Panc1 (cell line): Measurements from ENCODE around the gene ZFAND3. TPM values are rescaled to one million over a fixed set of nuclear protein-coding genes. Genes with fewer than 3 reads are reported as not detected.

Experiments used
- ATAC-seq: fragments of 200-7000 bp; cut with Tn5 transposase; 2 replicates; pipeline ENCODE4 v1.9.1; 2020; ENCODE audit warnings: mild to moderate bottlenecking, moderate library complexity
- BruUV-seq: library from RNA; stranded (reverse); fragments of 400-500 nt; replicated peaks from 2 replicates; lab custom pipeline; 2021; lab: Mats Ljungman, UMichigan
- CTCF ChIA-PET: fragments of 300-600 bp; sonication (Branson Sonifier 250); formaldehyde crosslinking; loops from one replicate; lab custom pipeline; 2022; ENCODE audit warnings: antibody characterized with exemption; lab: Charles Lee
- POLR2A ChIA-PET: fragments of 300-600 bp; sonication (Branson Sonifier 250); formaldehyde crosslinking; loops from one replicate; lab custom pipeline; 2022; ENCODE audit warnings: antibody characterized with exemption; lab: Charles Lee
- DNase-seq: peaks from one replicate; pipeline ENCODE4 v3.0.0-alpha.2; 2010; ENCODE audit warnings: low read depth, low spot score
- H3K27ac ChIP-seq: 2 replicates; pipeline ENCODE4 v1.5.1; 2011; ENCODE audit warnings: mild to moderate bottlenecking, low read length, inconsistent platforms
- H3K27me3 ChIP-seq: fragments of 200-500 bp; sonication (Bioruptor generic); 2 replicates; pipeline ENCODE4 v1.6.0; 2014; ENCODE audit warnings: low read length, inconsistent platforms; ENCODE audit not compliant: control insufficient read depth, insufficient read depth
- H3K36me3 ChIP-seq: fragments of 200-500 bp; sonication (Bioruptor generic); 2 replicates; pipeline ENCODE4 v1.5.1; 2014; ENCODE audit warnings: inconsistent platforms, mild to moderate bottlenecking, low read length, moderate library complexity; ENCODE audit not compliant: control insufficient read depth, insufficient read depth
- H3K4me1 ChIP-seq: 2 replicates; pipeline ENCODE4 v1.5.1; 2011; ENCODE audit warnings: inconsistent platforms, mild to moderate bottlenecking, low read length, moderate library complexity; ENCODE audit not compliant: control insufficient read depth, insufficient read depth
- H3K4me3 ChIP-seq, 2 experiments: 2 replicates each; pipeline ENCODE4 v1.5.1; 2011 to 2012; ENCODE audit warnings: low read depth in 2 of 2, low read length in 2 of 2, mild to moderate bottlenecking in 2 of 2, inconsistent platforms in 1 of 2, moderate library complexity in 1 of 2
- H3K9me3 ChIP-seq: fragments of 200-500 bp; sonication (Bioruptor generic); 2 replicates; pipeline ENCODE4 v1.5.1; 2014; ENCODE audit warnings: low read depth, mild to moderate bottlenecking, inconsistent platforms, low read length, moderate library complexity; ENCODE audit not compliant: control insufficient read depth, insufficient read depth
- POLR2AphosphoS5 ChIP-seq: IDR thresholded peaks from 2 replicates; pipeline ENCODE4 v1.6.1; 2012; ENCODE audit warnings: mild to moderate bottlenecking, low read depth, low read length, moderate library complexity
- SIN3A ChIP-seq: IDR thresholded peaks from 2 replicates; pipeline ENCODE4 v1.6.1; 2012; ENCODE audit warnings: low read depth, mild to moderate bottlenecking, low read length, moderate library complexity, borderline replicate concordance; ENCODE audit not compliant: insufficient read depth
- TCF7L2 ChIP-seq: IDR thresholded peaks from 2 replicates; pipeline ENCODE4 v1.6.1; 2011; ENCODE audit warnings: mild to moderate bottlenecking, low read depth, low read length, inconsistent platforms
- in situ Hi-C: cut with HindIII; loops from 2 replicates; pipeline ENCODE4 v1.10.0; 2016; ENCODE audit warnings: low sequenced_read_pairs, low pct_unique_long_range_greater_than_20kb
- intact Hi-C: fragments of 100-400 bp; cut with micrococcal nuclease; formaldehyde crosslinking; loops from one replicate; pipeline ENCODE4 v1.10.0; 2022; ENCODE audit not compliant: unreplicated experiment
- total RNA-seq: library from RNA; stranded (reverse); gene quantifications from one replicate; pipeline ENCODE4 v1.2.1, GENCODE V29; 2021; ENCODE audit not compliant: unreplicated experiment
- TF ChIP-seq, protein P1 (sequence below): fragments of 450-650 bp; IDR thresholded peaks from 2 replicates; pipeline ENCODE4 v1.5.1; 2017; ENCODE audit warnings: mild to moderate bottlenecking
- TF ChIP-seq, protein P2 (sequence below), 2 experiments: IDR thresholded peaks; 2 replicates each; pipeline ENCODE4 v1.6.1; 2011 to 2012; ENCODE audit warnings: low read depth in 2 of 2, control low read depth in 1 of 2, low read length in 1 of 2, mild to moderate bottlenecking in 1 of 2, moderate library complexity in 1 of 2; ENCODE audit not compliant: insufficient read depth in 1 of 2

Gene ZFAND3
- total RNA-seq, 1 experiment from 2014 or later = 95.9 TPM

DNA sequence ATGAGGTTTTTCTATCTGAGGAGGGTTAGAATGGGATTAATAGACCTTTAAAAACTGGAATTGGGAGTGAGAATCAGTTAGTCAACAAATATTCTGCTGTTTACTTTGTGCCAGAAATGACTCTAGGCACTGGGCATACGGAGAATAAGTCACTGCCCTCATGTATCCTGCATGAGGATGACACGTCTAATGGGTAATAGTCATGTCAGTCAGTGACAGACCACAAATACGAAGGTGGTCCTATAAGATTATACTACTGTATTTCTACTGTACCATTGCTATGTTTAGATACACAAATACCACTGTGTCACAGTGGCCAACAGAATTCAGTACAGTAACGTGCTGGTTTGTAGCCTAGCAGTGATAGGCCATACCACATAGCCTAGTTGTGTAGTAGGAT, 30.7 kb downstream of the ZFAND3 start:
- in situ Hi-C loops (no loop called here), intact Hi-C loops (no loop called here)
- DNase-seq (no peak), ATAC-seq (peak; percentile 50)
- BruUV-seq = no TSS peak
- POLR2A ChIA-PET = no interaction called here
- Histone ChIP-seq H3K4me1 (peaks cover 12% of the 10 kb centered on the region), H3K4me3 (no peak overlapping the region), H3K27me3 (no peaks in the 10 kb centered on the region), H3K27ac (no peak overlapping the region), H3K9me3 (no peaks in the 10 kb centered on the region), H3K36me3 (no peaks in the 10 kb centered on the region)
- CTCF ChIA-PET = no interaction called here
- TF ChIP-seq, protein P1, sequence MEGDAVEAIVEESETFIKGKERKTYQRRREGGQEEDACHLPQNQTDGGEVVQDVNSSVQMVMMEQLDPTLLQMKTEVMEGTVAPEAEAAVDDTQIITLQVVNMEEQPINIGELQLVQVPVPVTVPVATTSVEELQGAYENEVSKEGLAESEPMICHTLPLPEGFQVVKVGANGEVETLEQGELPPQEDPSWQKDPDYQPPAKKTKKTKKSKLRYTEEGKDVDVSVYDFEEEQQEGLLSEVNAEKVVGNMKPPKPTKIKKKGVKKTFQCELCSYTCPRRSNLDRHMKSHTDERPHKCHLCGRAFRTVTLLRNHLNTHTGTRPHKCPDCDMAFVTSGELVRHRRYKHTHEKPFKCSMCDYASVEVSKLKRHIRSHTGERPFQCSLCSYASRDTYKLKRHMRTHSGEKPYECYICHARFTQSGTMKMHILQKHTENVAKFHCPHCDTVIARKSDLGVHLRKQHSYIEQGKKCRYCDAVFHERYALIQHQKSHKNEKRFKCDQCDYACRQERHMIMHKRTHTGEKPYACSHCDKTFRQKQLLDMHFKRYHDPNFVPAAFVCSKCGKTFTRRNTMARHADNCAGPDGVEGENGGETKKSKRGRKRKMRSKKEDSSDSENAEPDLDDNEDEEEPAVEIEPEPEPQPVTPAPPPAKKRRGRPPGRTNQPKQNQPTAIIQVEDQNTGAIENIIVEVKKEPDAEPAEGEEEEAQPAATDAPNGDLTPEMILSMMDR = no peak
- TF ChIP-seq POLR2AphosphoS5 (no peak), TCF7L2 (no peak), SIN3A (no peak)
- TF ChIP-seq, protein P2, sequence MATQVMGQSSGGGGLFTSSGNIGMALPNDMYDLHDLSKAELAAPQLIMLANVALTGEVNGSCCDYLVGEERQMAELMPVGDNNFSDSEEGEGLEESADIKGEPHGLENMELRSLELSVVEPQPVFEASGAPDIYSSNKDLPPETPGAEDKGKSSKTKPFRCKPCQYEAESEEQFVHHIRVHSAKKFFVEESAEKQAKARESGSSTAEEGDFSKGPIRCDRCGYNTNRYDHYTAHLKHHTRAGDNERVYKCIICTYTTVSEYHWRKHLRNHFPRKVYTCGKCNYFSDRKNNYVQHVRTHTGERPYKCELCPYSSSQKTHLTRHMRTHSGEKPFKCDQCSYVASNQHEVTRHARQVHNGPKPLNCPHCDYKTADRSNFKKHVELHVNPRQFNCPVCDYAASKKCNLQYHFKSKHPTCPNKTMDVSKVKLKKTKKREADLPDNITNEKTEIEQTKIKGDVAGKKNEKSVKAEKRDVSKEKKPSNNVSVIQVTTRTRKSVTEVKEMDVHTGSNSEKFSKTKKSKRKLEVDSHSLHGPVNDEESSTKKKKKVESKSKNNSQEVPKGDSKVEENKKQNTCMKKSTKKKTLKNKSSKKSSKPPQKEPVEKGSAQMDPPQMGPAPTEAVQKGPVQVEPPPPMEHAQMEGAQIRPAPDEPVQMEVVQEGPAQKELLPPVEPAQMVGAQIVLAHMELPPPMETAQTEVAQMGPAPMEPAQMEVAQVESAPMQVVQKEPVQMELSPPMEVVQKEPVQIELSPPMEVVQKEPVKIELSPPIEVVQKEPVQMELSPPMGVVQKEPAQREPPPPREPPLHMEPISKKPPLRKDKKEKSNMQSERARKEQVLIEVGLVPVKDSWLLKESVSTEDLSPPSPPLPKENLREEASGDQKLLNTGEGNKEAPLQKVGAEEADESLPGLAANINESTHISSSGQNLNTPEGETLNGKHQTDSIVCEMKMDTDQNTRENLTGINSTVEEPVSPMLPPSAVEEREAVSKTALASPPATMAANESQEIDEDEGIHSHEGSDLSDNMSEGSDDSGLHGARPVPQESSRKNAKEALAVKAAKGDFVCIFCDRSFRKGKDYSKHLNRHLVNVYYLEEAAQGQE (IDR thresholded peaks at IDR 0.05; ENCODE audit: insufficient read depth in 1 of 2, low read depth in 2 of 2, low read length in 1 of 2) = no peak

DNA sequence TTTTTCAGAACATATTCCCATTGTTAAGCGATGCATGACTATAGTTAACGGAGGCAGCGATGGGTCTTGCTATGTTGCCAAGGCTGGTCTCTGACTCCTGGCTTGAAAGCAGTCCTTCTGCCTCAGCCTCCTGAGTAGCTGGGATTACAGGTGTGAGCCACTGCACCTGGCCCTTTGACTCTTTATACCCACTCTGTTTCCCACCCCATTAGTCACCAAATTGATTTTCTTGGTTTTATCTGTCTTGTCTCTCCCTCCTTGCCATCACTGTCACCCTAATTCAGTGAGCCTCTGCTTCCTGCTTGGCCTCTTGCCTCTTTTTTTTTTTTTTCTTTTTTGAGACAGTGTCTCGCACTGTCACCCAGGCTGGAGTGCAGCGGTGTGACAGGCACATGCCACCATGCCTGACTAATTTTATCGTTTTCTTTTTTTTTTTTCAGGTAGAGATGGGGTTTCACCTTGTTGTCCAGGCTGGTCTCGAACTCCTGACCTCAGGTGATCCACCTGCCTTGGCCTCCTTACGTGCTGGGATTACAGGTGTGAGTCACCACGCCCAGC, 31.3 kb downstream of the ZFAND3 start:
- TF ChIP-seq SIN3A = no peak
- TF ChIP-seq, protein P2 (IDR thresholded peaks at IDR 0.05; ENCODE audit: insufficient read depth in 1 of 2, low read depth in 2 of 2, low read length in 1 of 2) = no peak
- TF ChIP-seq POLR2AphosphoS5 = no peak
- TF ChIP-seq TCF7L2 = no peak
- TF ChIP-seq, protein P1 = no peak
- H3K9me3 ChIP-seq = no peaks in the 10 kb centered on the region
- ChIA-PET POLR2A (no interaction called here), CTCF (no interaction called here)
- DNase-seq (no peak), ATAC-seq (peak; percentile 45; the same call in 1 of the 2 replicates)
- intact Hi-C loops = no loop called here
- no peak overlapping the region for H3K4me3 ChIP-seq
- in situ Hi-C loops = no loop called here
- peaks cover 8% of the 10 kb centered on the region for H3K4me1 ChIP-seq
- no peak overlapping the region for H3K27ac ChIP-seq
- H3K27me3 ChIP-seq = no peaks in the 10 kb centered on the region
- H3K36me3 ChIP-seq = no peaks in the 10 kb centered on the region
- BruUV-seq = no TSS peak
